Activated CD4-positive, CD25-positive, alpha-beta regulatory T cell treated with anti-CD3 and anti-CD28 coated beads, Interleukin-2, amount 50 U/mL, for 24 hours (primary cell): ENCODE measurements around the gene MZT2A.
"Not testable (repeated sequence)": the region's sequence is repeated elsewhere in the genome, so short reads cannot be mapped to it uniquely, and the experiment has no call there.

Experiments used
- ATAC-seq, 2 donors: fragments of 150-1000 bp; cut with Tn5 transposase; one replicate each; pipeline ENCODE4 v1.10.0; 2021; ENCODE audit warnings: mild to moderate bottlenecking in 1 of 2, moderate library complexity in 1 of 2

Gene MZT2A

DNA sequence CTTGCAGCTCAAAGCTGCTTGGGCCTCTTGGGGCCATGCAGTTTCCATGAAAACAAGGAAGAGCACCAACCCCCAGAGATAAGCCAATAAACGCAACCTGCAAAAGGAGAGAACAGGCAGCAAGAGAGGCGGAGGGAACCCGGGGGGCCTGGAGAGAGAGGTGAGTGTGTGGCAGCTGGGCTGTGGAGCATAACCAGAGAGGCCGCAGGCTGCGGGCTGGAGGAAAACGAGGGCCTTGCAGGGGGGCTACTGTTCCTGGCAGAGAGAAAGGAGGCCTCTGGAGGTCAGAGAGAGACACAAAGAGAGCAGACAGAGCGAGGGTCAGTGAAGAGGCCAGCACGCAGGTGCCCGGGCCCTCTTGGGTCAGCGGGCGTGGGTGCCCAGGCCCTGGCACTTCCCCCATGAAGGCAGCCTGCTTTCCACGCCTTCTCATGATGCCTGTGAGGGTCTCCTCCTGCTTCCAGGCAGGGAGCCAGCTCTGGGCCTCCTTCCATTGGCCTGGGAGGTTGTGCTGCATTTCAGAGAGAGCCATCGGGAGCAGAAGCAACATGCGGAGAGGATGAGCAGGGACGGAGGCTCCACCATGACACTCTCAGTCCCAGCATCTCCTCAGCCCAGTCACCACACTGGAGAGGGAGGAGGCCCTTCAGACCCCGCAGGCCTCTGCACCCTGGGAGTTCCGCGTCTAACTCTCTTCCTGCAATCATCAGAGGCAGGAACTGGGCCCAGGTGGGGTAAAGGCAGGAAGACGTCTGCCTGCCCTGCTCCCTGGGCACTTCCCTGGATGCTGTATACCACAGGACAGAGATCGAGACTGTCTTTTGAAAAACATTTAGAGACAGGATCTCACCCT is 1.4 kb downstream of the MZT2A start:
- not testable (repeated sequence) for ATAC-seq

GRCh38 chr2:131488306-131489205 is 3.6 kb downstream of the MZT2A start:
- ATAC-seq: no peak

- not testable (repeated sequence) for ATAC-seq
These were observed 5.8 kb downstream of the MZT2A start for GRCh38 chr2:131486201-131486902.

GRCh38 chr2:131484906-131485460 is 7.2 kb downstream of the MZT2A start:
- not testable (repeated sequence) for ATAC-seq

DNA sequence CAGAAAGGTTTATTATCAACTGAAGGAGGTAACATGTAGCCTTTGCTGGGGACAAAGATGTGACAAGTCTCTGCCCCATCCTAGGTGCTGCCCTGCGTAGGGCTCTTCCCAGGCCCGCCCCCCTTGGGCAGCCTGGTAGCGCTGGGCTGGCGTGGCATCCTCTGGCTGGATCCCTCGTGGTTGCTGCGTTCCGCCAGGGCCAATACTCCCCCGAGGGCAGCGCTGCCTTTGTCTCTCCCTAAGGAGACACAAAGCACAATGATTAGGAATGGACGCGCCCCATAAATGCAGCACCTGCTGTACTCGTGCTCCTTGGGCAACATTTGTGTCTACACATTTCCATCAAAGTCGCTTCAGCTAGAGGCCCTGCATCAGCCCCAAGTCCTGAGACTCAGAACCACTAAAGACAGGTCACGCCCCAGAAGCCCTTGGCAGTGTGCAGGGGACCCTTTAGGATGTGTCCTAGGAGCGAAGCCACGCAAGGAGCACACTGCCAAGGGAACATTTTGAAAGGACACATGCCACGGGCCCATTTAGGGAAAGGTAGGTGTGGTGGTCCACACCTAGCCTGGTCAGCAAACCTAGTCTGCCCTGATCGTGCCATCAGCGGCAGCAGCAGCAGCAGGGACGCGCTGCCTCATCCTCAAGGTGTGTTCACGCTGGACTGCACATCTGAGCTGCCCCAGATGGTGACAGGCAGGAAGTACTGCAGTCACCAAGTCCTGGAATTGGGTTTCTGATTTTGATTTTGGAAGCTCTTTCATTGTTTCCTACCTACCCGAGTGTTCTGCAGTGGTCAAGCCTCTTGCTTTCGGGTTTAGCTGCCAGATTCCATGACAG is 8.0 kb downstream of the MZT2A start:
- not testable (repeated sequence) for ATAC-seq

DNA sequence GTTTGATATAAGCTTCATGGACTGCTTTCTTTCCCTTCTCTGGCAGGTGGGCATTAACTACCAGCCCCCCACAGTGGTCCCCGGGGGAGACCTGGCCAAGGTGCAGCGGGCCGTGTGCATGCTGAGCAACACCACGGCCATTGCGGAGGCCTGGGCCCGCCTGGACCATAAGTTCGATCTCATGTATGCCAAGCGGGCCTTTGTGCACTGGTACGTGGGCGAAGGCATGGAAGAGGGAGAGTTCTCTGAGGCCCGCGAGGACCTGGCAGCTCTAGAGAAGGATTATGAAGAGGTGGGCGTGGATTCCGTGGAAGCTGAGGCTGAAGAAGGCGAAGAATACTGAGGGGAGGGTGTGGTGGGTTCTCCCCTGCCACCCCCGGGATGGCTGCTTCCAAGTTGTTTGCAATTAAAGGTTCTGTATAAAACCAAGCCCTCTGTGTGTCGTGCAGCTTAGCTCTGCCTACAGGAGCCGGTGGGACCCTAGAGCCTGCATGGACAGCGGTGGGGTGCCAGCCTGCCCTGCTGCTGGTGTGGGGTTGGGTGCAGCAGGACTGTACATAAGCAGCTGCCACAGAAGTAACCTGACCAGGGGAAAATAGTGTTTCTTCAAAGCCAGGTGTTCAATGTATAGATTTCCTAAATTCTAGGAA is 9.6 kb downstream of the MZT2A start:
- ATAC-seq: not testable (repeated sequence)

GRCh38 chr2:131480351-131480750 is 11.8 kb downstream of the MZT2A start:
- not testable (repeated sequence) for ATAC-seq

- ATAC-seq: not testable (repeated sequence)
These were observed 13.2 kb downstream of the MZT2A start for GRCh38 chr2:131478850-131479461.

DNA sequence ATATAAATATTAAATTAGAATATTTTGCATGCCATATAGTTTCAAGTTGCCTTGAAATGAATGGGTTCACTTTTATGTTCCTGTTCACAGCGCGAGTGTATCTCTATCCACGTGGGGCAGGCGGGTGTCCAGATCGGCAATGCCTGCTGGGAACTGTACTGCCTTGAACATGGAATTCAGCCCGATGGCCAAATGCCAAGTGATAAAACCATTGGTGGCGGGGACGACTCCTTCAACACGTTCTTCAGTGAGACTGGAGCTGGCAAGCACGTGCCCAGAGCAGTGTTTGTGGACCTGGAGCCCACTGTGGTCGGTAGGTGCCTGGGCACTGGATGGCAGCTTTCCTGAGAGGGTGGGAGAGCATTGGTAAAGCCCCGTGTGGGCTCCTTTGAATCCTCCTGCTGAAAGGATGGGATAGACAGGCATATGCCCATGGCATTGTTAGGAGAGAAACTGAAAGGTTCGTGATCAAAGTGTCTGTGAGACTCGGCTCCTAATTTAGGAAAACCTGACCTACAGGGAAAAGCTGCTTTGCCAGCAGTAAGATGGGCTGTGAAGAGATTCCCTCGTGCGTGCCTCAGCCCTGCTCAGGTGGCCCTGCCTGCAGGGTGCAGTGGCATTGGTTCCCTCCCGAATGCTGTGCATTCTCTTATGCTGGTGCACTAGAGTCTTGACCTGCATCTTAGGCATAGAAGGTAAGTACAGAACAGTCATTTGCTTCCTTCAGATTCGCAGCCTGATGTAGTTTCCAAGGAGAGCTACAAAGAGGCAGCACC is 13.9 kb downstream of the MZT2A start:
- not testable (repeated sequence) for ATAC-seq

DNA sequence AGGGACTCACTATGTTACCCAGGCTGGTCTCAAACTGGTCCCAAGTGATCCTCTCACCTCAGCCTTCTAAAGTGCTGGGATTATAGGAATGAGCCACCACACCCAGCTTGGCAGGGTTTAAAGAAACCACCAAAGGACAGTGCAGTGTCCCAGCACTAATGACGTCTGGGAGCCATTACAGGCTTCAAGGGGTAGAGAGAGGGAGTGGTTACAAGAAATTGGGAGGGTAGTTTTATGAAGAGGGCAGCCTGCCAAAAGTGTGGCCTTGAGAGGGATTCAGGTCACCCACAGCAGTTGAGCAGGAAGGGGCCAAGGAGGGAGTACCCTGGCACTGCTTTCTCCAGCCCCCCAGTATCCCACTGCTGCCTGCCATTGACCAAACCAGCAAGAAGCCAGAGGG is 15.0 kb downstream of the MZT2A start:
- ATAC-seq: not testable (repeated sequence)

DNA sequence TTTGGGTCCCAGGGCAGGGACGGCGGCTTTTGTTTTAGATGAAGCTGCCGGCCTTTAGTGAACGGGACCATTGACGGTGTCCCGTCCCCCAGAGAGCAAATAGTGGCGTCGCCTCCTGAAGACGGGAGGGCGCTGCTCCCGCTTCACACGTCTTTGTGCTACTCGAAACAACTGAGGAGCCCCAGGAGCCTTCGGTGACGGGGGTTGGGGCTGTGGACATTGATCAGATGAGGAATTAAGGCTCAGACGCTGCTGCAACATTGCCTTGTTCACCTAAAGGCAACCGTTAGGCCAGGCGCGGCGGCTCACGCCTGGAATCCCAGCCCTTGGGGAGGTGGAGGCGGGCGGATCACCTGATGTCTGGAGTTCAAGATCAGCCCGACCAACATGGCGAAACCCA is 15.8 kb downstream of the MZT2A start:
- not testable (repeated sequence) for ATAC-seq

DNA sequence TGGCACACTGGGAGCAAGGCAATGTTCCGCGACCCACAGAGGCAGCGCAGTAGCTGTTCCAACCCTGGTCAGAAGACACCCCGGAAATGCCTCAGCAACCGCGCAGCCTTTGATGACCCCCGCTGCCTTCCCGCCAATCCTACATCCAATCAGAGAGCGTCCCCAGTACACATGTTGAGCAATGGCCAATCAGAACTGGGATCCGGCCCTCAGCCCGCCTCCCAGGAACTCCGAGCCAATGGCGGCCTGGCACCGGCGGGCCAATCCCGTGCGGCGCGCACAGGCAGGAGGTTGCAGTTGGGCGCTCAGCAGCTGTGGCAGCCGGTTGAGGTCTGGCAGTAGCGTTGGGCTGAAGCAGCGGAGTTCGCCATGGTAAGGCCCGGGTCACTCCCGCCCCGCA is 16.4 kb downstream of the MZT2A start, which contains the start of gene TUBA3D:
Gene TUBA3D, plus strand, starts transcription at position 289 of the 400 bp plus-strand sequence. Its CDS starts 81 bp downstream, at position 370.
- no peak for ATAC-seq

DNA sequence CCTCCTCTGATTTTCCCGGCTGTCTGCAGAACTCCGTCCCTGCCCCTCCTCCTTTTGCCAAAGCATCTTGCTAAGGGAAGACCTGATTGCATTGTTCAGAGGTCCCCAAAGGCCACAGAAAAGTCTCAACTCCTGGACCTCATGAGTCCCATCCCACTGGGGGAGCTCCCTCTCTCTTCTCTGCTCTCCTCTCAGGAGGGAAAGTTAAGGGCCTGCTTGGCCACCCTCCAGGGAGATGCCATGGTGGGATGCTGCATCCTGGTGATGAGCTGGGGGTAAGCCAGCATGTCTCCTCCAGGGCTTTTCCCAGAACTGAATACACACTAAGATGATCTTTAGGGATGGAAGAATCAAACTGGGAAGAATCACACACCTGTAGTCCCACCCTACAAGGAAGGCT is 18.9 kb downstream of the MZT2A start:
- not testable (repeated sequence) for ATAC-seq

DNA sequence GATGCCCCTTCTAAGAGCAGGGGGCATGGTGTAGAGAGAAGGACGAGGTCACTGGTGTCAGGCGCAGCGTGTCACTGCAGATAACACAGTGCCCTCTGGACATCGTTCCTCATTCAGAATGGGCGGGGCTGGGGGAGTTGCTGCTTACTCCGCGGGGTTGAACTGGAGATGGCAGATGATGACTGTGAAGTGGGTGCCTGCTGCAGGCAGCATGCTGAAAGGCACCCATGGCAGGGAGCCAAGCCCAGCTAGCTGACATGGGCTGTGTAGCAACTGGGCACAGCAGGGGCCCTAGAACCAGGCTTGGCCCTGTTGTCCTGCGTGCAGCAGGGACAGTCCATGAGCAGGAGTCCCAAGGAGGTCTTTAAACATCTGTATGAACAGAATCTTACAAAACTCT is 20.6 kb downstream of the MZT2A start:
- ATAC-seq: not testable (repeated sequence)

DNA sequence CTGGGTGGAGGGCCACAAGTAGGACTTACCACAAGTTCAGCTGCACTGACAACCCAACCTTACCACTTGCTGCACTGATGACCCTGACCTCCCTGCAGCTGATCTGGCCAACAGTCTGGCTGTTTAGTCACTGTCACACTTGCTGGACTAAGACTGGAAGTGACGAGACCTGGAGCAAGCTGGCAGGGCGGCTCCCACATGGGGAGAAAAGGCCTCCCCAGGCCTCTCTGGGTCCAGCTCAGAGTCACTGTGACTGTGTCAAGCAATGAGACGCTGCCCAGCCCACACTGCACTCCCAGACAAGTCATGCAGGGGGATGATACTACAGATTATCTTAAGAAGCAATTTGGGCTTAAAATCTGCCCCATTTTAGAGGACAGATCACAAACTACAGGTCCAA is 21.3 kb downstream of the MZT2A start:
- not testable (repeated sequence) for ATAC-seq

GRCh38 chr2:131467722-131468121 is 24.5 kb downstream of the MZT2A start:
- not testable (repeated sequence) for ATAC-seq

DNA sequence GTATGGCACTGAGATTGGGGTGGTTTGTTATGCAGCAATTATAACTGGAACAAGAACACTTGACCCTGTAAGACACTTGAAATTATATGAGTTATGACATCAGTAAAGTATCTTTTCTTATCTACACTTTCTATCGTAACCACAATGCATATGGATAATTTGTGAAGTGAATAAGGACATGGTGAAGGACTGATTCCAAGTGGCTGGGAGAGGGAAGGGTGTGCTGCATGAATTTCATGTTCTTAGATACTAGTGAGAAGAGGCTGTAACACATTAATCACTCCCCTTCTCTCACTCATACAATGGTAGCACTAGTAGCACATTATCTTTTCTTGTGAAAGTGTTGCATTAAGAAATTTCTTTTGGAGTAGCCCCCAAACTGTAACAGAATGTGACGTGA is 37.3 kb downstream of the MZT2A start:
- not testable (repeated sequence) for ATAC-seq

DNA sequence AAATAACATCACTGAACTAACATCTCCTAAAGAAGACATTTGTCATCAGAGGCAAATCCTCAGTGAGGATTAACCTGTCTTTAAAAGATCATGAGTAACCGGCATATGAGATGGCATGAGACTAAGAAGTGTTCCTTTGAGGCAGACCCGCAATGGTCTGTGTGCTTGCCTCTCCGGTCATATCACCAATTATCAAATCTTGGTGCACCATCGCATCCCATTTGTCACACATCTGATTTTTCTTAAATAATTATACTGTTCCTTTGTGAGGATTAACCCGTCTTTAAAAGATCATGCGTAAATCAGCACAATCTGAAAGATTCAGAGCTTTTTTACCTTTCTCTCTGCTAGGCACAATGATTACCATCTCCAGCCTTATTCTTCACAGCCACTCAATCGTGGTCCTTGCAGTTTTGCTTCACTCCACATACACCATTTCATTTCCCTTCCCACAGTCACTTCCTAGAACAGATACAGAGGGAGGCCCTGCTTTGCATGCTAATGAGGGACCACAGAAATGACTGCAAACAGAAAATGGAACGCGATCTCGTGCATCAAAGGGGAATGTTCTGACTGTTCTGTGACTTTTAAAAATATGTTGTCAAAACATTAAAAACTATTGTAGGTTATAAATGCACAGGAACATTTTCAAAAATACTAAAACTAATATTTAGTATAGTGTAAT is 40.8 kb downstream of the MZT2A start:
- ATAC-seq: peak in 1 of 2 donors; percentile 36

DNA sequence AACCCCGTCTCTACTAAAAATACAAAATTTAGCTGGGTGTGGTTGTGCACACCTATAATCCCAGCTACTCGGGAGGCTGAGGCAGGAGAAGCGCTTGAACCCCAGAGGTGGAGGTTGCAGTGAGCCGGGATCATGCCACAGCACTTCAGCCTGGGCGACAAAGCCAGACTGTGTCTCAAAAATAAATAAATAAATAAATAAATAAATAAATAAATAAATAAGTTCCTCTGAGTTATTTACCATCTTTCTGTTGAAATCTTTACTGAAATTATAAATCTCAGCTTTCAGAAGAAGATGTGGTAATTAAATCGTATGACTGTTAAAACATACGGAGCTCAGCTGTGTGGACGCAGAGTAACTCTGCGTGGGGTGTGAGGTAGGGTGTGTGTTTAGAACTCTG is 44.2 kb downstream of the MZT2A start:
- ATAC-seq: not testable (repeated sequence)
